ENCODE measurements around the gene C5orf46.
"Not testable (repeated sequence)": the region's sequence is repeated elsewhere in the genome, so short reads cannot be mapped to it uniquely, and the experiment has no call there.

C5orf46 gene

DNA sequence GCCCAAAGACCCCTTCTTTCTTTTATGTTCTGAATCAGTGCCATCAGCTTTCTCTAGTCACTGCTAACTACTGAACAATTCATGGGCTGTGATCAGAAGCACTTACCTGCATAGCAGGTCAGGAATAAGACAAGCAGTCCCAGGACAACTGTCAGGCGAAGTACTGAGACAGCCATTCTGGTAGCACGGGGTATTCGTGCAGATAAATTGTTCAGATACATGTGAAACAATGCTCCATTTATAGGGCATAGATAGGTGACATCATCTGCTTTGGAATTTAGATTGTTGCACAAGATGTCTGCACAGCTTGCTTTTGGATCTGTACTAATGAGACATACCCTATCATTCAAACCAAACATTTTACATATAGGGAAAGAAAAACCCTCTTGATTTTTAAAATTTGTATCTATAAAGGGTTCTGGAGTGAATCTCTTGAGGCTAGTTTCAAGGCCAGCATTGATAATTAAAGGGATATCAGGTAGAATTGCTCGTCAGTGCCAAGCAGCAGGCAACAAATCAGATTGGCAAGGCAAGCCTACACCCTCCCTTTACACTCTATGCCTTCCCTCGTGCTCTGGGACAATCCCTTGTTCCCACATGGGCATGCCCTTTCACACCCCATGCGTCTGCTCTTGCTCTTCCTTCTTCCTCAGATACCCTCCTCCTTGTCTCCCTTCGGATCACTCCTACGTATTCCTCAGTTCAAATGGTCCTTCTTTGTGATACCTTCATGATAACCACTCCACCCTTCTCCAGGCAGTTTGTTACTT lies at the start of gene C5orf46:
TSS of gene C5orf46 (minus strand) at position 213 of the 770 bp plus-strand sequence. CDS start at position 176, 37 bp downstream.
- DNase-seq (ENCODE audit: insufficient read length, low spot score) = no peak
- TF ChIP-seq, protein P1, sequence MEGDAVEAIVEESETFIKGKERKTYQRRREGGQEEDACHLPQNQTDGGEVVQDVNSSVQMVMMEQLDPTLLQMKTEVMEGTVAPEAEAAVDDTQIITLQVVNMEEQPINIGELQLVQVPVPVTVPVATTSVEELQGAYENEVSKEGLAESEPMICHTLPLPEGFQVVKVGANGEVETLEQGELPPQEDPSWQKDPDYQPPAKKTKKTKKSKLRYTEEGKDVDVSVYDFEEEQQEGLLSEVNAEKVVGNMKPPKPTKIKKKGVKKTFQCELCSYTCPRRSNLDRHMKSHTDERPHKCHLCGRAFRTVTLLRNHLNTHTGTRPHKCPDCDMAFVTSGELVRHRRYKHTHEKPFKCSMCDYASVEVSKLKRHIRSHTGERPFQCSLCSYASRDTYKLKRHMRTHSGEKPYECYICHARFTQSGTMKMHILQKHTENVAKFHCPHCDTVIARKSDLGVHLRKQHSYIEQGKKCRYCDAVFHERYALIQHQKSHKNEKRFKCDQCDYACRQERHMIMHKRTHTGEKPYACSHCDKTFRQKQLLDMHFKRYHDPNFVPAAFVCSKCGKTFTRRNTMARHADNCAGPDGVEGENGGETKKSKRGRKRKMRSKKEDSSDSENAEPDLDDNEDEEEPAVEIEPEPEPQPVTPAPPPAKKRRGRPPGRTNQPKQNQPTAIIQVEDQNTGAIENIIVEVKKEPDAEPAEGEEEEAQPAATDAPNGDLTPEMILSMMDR (IDR thresholded peaks at IDR 0.05; ENCODE audit: insufficient read depth, missing control alignments) = no peak
- no peak for FAIRE-seq

DNA sequence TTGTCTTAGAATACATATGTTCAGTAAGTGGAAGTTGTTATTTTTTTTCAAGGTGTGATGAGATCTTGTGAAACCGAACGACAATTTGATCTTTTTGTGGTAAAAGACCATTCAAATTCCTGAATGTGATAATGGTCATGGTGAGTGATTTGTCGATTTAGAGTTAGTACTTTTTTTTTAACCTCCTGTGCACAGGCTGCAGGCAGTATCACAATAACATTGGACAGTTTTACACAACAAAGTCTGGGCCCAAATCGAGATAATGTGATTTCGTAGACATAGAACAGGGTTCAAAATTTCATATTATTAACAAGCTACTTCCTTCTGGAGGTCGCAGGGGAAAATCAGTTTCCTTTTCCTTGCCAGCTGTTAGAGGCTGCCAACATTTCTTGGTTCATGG lies 48.6 kb upstream of the C5orf46 start:
- TF ChIP-seq, protein P1 (IDR thresholded peaks at IDR 0.05; ENCODE audit: insufficient read depth, missing control alignments) = no peak
- FAIRE-seq (no peak), DNase-seq (ENCODE audit: insufficient read length, low spot score) (no peak)

DNA sequence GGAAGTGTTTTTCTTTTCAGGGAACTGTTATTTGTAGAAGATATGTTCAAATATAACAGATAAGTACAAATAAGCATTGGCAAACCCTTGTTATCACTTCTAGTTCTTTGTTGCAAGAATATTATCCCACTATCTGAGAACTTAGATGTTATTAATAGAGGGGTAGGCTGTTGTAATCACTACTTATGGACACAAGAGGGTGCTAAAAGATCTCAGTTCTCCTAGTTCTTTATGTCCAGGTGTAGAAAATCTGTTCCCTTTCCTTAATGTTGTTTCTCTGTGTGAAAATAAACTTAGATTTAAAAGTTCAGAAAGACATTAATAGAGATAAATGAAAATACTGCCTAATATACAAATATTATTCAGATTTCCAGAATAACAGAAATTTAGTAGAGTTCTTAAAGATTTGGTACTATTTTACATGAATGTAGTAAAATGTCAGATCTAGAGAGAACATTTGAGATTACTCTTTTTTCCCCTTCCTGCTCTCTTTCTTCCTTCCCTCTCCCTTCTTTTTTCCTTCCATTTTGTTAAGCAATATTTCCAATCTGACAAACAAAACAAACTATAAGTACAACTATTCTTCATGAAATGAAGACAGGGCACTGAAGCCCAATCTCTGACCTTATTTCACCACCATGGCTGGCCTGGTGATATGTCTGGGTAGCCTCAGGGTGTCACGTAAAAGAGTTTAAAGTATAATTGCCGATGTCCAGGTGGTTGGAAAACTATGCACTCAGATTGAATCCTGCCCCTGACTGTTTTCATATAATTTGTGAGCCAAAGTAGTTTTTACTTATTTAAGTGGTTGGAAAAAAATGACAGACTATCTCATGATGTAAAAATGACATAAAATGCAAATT lies 43.6 kb upstream of the C5orf46 start:
- TF ChIP-seq, protein P1 (IDR thresholded peaks at IDR 0.05; ENCODE audit: insufficient read depth, missing control alignments) = peak; percentile 77
- DNase-seq (ENCODE audit: insufficient read length, low spot score) (peak; percentile 20), FAIRE-seq (peak; percentile 91)

DNA sequence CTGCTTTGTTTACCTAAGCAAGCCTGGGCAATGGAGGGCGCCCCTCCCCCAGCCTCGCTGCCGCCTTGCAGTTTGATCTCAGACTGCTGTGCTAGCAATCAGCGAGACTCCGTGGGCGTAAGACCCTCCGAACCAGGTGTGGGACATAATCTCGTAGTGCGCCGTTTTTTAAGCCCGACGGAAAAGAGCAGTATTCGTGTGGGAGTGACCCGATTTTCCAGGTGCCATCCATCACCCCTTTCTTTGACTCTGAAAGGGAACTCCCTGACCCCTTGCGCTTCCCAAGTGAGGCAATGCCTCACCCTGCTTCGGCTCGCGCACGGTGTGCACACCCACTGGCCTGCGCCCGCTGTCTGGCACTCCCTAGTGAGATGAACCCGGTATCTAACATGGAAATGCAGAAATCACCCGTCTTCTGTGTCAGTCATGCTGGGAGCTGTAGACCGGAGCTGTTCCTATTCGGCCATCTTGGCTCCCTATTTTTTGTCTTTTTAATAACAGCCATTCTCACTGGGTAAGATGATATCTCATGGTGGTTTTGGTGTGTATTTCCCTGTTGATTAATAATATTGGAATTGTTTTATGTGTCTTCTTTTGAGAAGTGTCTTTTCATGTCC lies 40.4 kb upstream of the C5orf46 start:
- FAIRE-seq; DNase-seq (ENCODE audit: insufficient read length, low spot score): not testable (repeated sequence)

DNA sequence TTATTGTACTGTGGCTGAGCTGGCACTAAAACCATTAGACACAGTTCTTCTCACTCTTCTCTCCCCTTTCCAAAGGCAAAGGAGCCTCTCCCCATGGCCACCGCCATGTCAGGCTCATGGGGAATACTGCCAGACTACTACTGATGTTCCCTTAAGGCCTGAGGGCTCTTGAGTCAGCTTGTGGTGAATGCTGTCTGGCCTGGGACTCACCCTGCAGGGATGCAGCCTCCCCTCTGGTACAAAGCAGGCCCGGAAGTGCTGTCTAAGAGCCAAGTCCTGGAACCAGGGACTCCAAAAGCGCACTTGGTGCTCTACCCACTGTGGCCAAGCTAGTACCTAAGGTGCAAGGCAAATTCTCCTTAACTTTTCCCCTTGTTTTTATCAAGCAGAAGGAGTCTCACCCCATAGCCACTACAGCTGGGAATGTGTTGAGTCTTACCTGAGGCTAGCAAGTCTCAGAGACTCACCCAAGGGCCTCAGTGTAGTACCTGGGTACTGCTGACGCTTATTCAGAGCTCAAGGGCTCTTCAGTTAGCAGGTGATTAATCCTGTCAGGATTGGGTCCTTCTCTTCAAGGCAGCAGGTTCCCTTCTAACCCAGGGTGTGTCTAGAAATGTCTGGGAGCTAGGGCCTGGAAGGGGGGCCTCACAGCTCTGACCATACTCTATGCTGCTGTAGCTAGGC lies 33.2 kb upstream of the C5orf46 start:
- FAIRE-seq = no peak
- TF ChIP-seq, protein P1 (IDR thresholded peaks at IDR 0.05; ENCODE audit: insufficient read depth, missing control alignments) = no peak
- no peak for DNase-seq (ENCODE audit: insufficient read length, low spot score)

DNA sequence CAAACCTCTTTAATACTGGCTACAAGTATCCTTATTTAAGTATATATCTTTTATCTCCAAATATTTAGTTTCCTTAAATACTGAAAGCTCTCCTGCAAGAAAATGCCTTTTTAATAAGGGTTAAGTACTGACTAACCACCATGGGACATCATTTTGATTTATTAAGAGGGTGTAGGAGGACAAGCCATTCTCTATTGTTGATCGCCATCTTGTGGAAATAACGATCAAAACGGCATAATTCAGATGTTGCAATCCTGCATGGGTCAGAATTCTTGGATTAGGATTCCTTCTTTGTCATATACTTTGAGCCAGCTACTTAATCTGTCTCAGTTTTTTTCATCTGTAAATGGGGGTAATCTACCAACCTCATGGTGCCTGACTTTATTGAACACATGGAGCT lies 28.7 kb upstream of the C5orf46 start:
- FAIRE-seq (no peak), DNase-seq (ENCODE audit: insufficient read length, low spot score) (no peak)
- TF ChIP-seq, protein P1 (IDR thresholded peaks at IDR 0.05; ENCODE audit: insufficient read depth, missing control alignments) = peak; percentile 56

DNA sequence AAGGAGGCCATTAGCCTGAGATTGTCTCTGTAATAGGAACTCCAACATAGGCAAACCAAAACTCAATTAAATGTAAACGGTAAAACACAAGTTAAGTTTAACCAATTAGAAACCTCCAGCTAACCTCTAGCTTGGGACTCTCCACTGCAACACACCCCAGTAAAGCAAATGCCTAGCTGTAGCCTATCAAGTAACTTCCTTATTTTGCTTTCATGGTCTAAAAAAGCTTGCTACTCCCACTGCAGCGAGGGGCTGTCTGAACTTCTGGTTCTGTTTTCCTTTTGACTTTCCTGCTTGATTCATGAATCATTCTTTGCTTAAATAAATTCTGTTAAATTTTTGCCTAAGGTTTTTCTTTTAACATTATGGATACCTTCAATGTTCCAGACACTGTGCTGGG lies 24.4 kb upstream of the C5orf46 start:
- no peak for FAIRE-seq
- no peak for DNase-seq (ENCODE audit: insufficient read length, low spot score)
- TF ChIP-seq, protein P1 (IDR thresholded peaks at IDR 0.05; ENCODE audit: insufficient read depth, missing control alignments) = no peak
